Muscle layer of colon (tissue), 2 donors: Measurements from ENCODE around the gene DOCK3.
"Not testable (repeated sequence)": the region's sequence is repeated elsewhere in the genome, so short reads cannot be mapped to it uniquely, and the experiment has no call there.

ENCODE experiments used
- H3K27ac ChIP-seq: one replicate; pipeline ENCODE4 v1.7.0; 2013; ENCODE audit warnings: low read depth, mild to moderate bottlenecking, low read length, moderate library complexity
- H3K27me3 ChIP-seq, 2 donors: one replicate each; pipeline ENCODE4 v1.7.0; 2013; ENCODE audit warnings: low read length in 2 of 2, mild to moderate bottlenecking in 2 of 2; ENCODE audit not compliant: insufficient read depth in 2 of 2, control insufficient read depth in 1 of 2
- H3K36me3 ChIP-seq: one replicate; pipeline ENCODE4 v1.7.0; 2013; ENCODE audit warnings: mild to moderate bottlenecking, low read length; ENCODE audit not compliant: insufficient read depth
- H3K4me1 ChIP-seq: one replicate; pipeline ENCODE4 v1.7.0; 2013; ENCODE audit warnings: mild to moderate bottlenecking, low read length; ENCODE audit not compliant: insufficient read depth
- H3K4me3 ChIP-seq, 2 donors: one replicate each; pipeline ENCODE4 v1.7.0; 2013; ENCODE audit warnings: low read length in 2 of 2, low read depth in 1 of 2, mild to moderate bottlenecking in 1 of 2, moderate library complexity in 1 of 2
- H3K9ac ChIP-seq: one replicate; pipeline ENCODE4 v1.7.0; 2013; ENCODE audit warnings: low read length
- H3K9me3 ChIP-seq: one replicate; pipeline ENCODE4 v1.7.0; 2013; ENCODE audit warnings: mild to moderate bottlenecking, low read length
- donor health status: abdominal sarcoma.
- donor health status: Adenocarcinoma of cecum.

The DOCK3 gene

DNA sequence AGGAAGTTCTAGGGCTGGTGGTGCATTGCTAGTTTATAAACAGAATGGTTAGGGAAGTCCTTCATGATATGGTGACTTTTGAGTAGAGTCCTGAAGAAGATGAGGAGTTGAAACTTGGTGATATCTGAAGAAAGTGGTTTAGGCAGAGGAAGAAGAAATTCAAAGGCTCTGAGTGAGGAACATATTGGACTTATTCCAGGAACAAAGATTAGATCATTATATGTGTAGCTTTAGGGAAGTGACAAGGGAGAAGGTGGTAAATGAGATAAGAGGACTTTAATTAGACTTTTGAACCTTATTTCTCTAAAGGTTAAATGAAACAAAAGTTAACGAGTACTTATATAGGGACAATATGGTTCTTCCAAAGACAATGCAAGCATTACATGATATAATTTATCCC lies 286.7 kb downstream of the DOCK3 start:
- Histone ChIP-seq H3K36me3 (no peaks in the 10 kb centered on the region), H3K9ac (no peak overlapping the region), H3K27me3 (no peaks in the 10 kb centered on the region), H3K27ac (no peak overlapping the region), H3K4me1 (no peaks in the 10 kb centered on the region), H3K4me3 (no peak overlapping the region), H3K9me3 (no peaks in the 10 kb centered on the region)

DNA sequence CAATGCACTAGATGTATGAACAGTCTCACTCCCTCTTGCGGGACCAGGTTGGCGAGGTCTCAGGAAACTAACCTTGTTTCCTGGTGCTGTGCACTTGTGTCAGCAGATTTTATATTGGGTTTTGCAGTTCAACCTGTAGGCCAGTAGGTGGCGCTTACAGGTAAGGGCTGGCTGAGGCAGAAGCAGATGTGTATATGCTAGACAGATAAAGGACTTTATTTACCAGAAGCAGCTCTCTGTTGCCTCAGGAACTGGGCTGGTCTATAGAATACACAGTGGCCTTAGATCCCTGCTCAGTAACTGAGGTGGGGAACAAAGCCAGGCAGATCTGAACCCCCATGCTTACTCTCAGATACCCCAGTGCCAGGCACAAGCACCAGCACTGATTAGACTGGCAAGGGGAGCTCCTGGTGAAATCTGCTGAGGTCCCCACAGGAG lies 296.8 kb downstream of the DOCK3 start:
- no peaks in the 10 kb centered on the region for H3K4me1 ChIP-seq
- no peak overlapping the region for H3K4me3 ChIP-seq
- H3K9ac ChIP-seq: no peak overlapping the region
- H3K27me3 ChIP-seq: no peaks in the 10 kb centered on the region
- H3K36me3 ChIP-seq: no peaks in the 10 kb centered on the region
- no peak overlapping the region for H3K27ac ChIP-seq
- no peaks in the 10 kb centered on the region for H3K9me3 ChIP-seq

DNA sequence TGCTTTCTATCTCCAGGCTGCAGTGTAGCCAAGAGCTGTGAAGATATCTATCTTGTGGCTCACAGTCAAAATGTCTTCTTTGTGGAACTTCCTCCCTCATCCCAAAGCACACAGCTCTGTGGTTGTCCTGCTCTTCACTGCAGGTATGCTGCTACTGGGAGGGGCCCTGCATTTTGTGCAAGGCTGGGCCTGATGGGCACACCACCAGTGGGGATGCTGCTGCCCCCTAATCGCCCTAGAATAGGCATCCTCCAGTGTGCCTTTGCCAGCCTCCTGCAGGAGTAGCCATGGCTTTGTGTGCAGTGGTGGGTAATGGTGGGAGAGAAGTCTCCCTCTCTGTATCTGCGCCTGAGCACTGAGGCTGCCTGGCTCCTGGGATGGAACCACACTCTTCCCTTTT lies 297.3 kb downstream of the DOCK3 start:
- H3K9ac ChIP-seq: no peak overlapping the region
- no peaks in the 10 kb centered on the region for H3K9me3 ChIP-seq
- no peak overlapping the region for H3K4me3 ChIP-seq
- no peaks in the 10 kb centered on the region for H3K27me3 ChIP-seq
- no peaks in the 10 kb centered on the region for H3K36me3 ChIP-seq
- no peak overlapping the region for H3K27ac ChIP-seq
- H3K4me1 ChIP-seq: no peaks in the 10 kb centered on the region

DNA sequence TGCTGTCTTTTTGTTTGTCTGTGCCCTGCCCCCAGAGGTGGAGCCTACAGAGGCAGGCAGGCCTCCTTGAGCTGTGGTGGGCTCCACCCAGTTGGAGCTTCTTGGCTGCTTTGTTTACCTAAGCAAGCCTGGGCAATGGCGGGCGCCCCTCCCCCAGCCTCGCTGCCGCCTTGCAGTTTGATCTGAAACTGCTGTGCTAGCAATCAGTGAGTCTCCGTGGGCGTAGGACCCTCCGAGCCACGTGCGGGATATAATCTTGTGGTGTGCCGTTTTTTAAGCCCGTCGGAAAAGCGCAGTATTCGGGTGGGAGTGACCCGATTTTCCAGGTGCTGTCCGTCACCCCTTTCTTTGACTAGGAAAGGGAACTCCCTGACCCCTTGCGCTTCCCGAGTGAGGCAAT lies 303.9 kb downstream of the DOCK3 start:
- H3K36me3 ChIP-seq, H3K4me1 ChIP-seq, H3K9me3 ChIP-seq, H3K27me3 ChIP-seq, H3K4me3 ChIP-seq, H3K9ac ChIP-seq, H3K27ac ChIP-seq: not testable (repeated sequence)

DNA sequence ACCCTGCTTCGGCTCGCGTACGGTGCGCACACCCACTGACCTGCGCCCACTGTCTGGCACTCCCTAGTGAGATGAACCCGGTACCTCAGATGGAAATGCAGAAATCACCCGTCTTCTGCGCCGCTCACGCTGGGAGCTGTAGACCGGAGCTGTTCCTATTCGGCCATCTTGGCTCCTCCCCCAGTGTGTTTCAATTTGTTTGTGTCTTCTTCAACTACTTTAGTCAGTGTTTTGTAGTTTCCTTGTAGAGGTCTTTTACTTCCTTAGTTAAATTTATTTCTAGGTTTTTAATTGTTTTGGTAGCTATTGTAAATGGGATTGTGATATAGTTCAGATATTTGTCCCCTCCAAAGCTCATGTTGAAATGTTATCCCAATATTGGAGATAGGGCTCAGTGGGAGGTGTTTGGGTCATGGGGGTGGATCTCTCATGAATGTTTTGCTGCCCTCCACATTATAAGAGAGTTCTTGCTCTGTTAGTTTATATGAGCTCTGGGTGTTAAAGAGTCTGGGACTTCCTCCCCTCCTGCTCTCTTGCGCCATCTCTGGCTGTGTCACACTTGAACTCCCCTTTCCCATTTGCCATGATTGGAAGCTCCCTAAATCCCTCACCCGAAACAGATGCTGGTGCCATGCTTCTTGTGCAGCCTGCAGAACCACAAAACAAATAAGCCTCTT lies 304.4 kb downstream of the DOCK3 start:
- no peaks in the 10 kb centered on the region for H3K9me3 ChIP-seq
- no peaks in the 10 kb centered on the region for H3K27me3 ChIP-seq
- no peaks in the 10 kb centered on the region for H3K36me3 ChIP-seq
- H3K4me1 ChIP-seq: no peaks in the 10 kb centered on the region
- H3K27ac ChIP-seq: no peak overlapping the region
- no peak overlapping the region for H3K9ac ChIP-seq
- no peak overlapping the region for H3K4me3 ChIP-seq

DNA sequence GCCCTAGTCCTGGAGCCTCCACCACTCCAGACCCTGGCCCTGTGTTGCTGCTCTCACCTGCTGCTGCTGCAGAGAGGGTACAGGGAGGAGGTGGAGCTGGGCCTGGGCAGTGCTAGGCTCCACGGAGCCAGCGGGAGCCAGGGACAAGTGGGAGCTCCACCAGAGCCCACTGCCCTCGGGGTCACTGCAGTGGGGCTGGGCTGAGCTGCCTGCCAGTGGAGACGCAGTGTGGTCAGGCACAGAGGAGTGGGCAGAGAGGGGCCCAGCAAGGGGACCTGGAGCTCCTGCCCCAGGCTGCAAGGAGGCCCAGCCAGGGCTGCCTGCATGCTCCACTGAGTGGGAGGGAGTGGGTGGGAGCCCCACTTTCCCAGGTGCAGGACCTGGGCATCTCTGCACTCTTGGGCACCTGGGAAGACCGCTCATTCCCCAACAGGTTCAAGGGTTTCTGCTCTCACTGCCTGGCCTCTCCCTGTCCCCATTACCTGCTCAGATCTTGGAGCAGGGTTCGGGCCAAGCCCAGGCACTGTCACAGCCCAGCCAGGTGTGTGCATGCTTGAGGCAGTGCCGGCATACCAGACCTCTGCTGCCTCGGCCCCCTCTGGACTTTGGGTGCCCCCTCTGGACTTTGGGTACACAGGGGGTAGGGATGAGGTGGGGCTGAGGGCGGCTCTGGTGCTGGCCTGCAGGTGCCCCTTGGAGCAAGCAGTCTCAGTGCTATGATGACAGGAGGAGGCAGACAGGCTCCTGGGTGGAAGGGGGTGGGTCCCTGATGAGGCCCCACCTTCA lies 308.0 kb downstream of the DOCK3 start:
- no peak overlapping the region for H3K27ac ChIP-seq
- H3K27me3 ChIP-seq: no peaks in the 10 kb centered on the region
- H3K4me3 ChIP-seq: no peak overlapping the region
- H3K36me3 ChIP-seq: no peaks in the 10 kb centered on the region
- no peaks in the 10 kb centered on the region for H3K4me1 ChIP-seq
- no peaks in the 10 kb centered on the region for H3K9me3 ChIP-seq
- H3K9ac ChIP-seq: no peak overlapping the region

DNA sequence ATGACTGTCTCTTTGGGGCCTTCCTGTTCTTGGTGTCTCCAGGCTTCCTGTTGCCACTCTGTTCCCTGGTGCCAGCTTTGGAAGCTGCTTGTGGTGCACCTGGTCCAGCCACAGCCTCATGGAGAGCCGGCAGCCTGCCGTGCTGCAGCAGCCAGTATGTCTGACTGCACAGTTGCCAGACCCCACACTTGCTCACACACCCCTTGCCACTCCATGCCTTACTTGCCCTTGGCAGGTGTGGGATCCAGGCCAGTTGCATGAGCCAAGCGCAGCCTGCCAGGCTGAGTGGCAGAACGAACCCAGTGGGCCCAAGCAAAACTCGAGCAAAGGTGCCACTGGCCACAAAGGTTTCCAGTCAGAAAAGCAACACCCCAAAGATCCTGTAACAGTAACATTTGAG lies 309.2 kb downstream of the DOCK3 start:
- Histone ChIP-seq H3K9ac (no peak overlapping the region), H3K27ac (no peak overlapping the region), H3K4me3 (no peak overlapping the region), H3K4me1 (no peaks in the 10 kb centered on the region), H3K27me3 (no peaks in the 10 kb centered on the region), H3K36me3 (no peaks in the 10 kb centered on the region), H3K9me3 (no peaks in the 10 kb centered on the region)

DNA sequence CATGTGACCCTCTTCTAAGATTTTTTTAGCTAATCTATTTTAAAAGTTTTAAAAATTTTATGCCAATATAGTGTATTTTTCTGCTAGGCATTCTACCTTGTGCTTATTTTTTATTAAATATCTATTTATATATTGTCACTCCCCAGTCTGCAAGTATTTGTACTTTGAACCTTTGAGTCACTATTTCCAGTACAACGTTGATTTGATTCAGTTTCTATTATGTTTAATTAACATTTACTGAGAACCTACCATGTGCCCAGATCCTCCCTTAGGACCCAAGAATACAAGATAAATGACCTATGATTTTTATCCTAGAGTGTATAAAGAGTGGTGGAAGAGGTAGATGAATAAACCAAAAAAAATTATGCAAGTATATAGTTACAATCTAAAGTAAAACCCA lies 311.2 kb downstream of the DOCK3 start:
- Histone ChIP-seq H3K9ac (no peak overlapping the region), H3K4me3 (no peak overlapping the region), H3K36me3 (no peaks in the 10 kb centered on the region), H3K4me1 (no peaks in the 10 kb centered on the region), H3K27me3 (no peaks in the 10 kb centered on the region), H3K27ac (no peak overlapping the region), H3K9me3 (no peaks in the 10 kb centered on the region)

DNA sequence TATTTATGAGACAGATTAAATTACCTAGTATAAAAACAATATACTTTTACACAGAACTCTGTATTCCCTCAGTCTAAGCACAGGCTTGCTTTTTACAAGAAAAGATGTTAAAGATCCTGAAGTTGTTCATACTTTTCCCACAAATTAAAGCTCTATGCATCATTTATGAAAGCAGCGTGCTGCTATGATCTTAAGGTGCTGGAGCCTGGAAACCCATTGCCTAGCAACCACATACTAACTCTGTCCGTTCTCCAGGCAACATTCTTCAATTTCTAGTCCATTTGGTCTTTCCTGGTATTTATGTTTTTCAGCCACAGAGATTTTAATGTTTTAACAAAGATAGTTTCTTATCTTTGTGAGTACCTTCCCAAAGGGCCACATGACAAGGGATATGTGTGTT lies 312.0 kb downstream of the DOCK3 start:
- Histone ChIP-seq H3K27ac (no peak overlapping the region), H3K4me3 (no peak overlapping the region), H3K9ac (no peak overlapping the region), H3K9me3 (no peaks in the 10 kb centered on the region), H3K4me1 (no peaks in the 10 kb centered on the region), H3K27me3 (no peaks in the 10 kb centered on the region), H3K36me3 (no peaks in the 10 kb centered on the region)

DNA sequence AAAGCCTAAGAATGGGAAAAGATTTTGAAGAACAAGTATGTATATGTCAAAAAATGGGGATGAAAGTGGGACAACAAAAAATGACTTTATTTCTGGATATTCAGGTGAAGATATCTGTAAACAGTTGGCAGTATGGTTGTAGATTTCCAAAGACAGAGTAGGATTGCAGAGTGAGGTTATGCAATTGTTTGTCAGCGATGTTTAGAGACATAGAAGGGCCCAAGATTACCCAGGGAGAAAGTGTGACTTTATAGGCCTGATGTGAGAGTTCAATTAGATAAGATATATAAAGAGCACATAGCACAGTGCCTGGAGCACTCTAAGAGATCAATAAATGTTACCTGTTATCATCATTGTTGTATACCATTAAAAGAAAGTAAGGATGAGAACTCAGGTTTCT lies 319.8 kb downstream of the DOCK3 start:
- H3K4me1 ChIP-seq: no peaks in the 10 kb centered on the region
- H3K9ac ChIP-seq: no peak overlapping the region
- H3K36me3 ChIP-seq: no peaks in the 10 kb centered on the region
- no peak overlapping the region for H3K27ac ChIP-seq
- no peak overlapping the region for H3K4me3 ChIP-seq
- no peaks in the 10 kb centered on the region for H3K27me3 ChIP-seq
- H3K9me3 ChIP-seq: no peaks in the 10 kb centered on the region

DNA sequence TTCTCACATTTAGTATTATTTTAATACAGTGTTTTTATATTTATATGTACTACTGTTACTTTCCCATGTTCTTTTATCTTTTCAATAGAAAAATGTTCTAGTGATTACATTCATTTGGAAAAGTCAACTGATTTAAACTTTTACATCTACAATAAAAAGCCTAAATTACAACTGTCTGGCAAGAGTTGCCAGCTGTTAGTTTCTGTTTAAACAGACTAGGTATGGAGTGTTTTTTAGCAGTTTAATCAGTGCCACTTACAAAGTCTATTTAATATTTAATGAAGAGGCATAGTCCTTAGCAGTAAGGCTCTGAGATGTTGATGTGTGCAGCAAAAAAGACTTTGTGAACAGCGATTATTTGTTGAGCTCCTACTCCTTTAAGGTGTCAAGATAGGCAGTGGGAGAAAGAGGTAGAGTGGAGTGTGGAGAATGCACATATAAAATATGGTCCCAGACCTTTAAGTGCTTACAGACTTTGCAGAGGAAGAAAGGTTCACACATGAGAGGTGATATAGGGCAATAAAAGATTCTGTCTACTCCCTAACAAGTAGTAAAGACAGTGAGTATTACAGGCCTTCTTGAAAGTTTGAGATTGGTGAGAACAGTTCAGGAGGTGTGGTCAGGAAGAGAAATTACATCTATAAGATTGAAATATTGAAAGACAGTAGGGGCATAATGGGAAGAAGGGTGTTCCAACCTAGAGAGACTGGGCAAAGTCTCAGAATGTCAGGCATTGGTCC lies 320.5 kb downstream of the DOCK3 start:
- Histone ChIP-seq H3K9ac (no peak overlapping the region), H3K9me3 (no peaks in the 10 kb centered on the region), H3K27ac (no peak overlapping the region)

More for the DNA sequence above, 320.5 kb downstream of the DOCK3 start:
- Histone ChIP-seq H3K36me3 (no peaks in the 10 kb centered on the region), H3K27me3 (no peaks in the 10 kb centered on the region), H3K4me1 (no peaks in the 10 kb centered on the region), H3K4me3 (no peak overlapping the region)
